Testis (tissue), 3 donors: ENCODE data around the gene CERKL. TPM values are rescaled to one million over a fixed set of nuclear protein-coding genes. Genes with fewer than 3 reads are reported as not detected.

Experiments
- DNase-seq: peaks from one replicate; pipeline ENCODE4 v3.0.0-alpha.2; 2019
- H3K27ac ChIP-seq, 2 donors: fragments of 200-600 bp; sonication (generic); one replicate each; pipeline ENCODE4 v1.5.1; 2019
- H3K27me3 ChIP-seq: fragments of 200-600 bp; sonication (generic); one replicate; pipeline ENCODE4 v1.5.1; 2019
- H3K36me3 ChIP-seq: fragments of 200-600 bp; sonication (generic); one replicate; pipeline ENCODE4 v1.5.1; 2017; ENCODE audit warnings: low read depth; ENCODE audit errors: missing control alignments
- H3K4me1 ChIP-seq: fragments of 200-600 bp; sonication (generic); one replicate; pipeline ENCODE4 v1.5.1; 2019
- H3K4me3 ChIP-seq, 2 donors: fragments of 200-600 bp; sonication (generic); one replicate each; pipeline ENCODE4 v1.5.1; 2017 to 2019
- H3K9me3 ChIP-seq: fragments of 200-600 bp; sonication (generic); one replicate; pipeline ENCODE4 v1.5.1; 2017
- POLR2A ChIP-seq: fragments of 450-650 bp; IDR thresholded peaks from one replicate; pipeline ENCODE4 v1.6.1; 2017; ENCODE audit warnings: antibody characterized with exemption, mild to moderate bottlenecking, moderate library complexity
- WGBS, 2 donors: methylation state at CpG; one replicate each; pipeline ENCODE4 v1.1.5; 2018; 5-methylcytosine and 5-hydroxymethylcytosine counted together
- intact Hi-C: fragments of 100-400 bp; cut with DNase I; formaldehyde crosslinking; loops from one replicate; pipeline ENCODE4 v1.15.1; 2023; ENCODE audit warnings: low total_unique reads
- polyA plus RNA-seq: library from polyadenylated mRNA; stranded (reverse); fragments of 350-450 nt; fragmentation: Illumina TruSeq; extraction: RNeasy Lipid Tissue Mini Kit (QIAGEN cat#74804); gene quantifications from one replicate; pipeline ENCODE4 v1.2.3, GENCODE V29; 2014; ENCODE audit warnings: low read depth, low replicate concordance; ENCODE audit not compliant: insufficient read depth
- total RNA-seq, 2 donors: library from RNA; depleted of rRNA; stranded (reverse); fragments of >200 nt; gene quantifications; one replicate each; pipeline ENCODE4 v1.2.3, GENCODE V29; 2016
- TF ChIP-seq, protein P1 (sequence below), 3 experiments: fragments of 450-650 bp in 2 of 3; fragments of 200-600 bp in 1 of 3; sonication (generic) in 1 of 3; IDR thresholded peaks; one replicate each; pipeline ENCODE4 v1.5.1; 2016 to 2019; ENCODE audit warnings: antibody characterized with exemption in 3 of 3, mild to moderate bottlenecking in 2 of 3, moderate library complexity in 1 of 3

CERKL gene
- total and polyA plus RNA-seq, 3 donors from 2014 or later, result 0.62 to 2.2 (median 2.1) TPM

DNA sequence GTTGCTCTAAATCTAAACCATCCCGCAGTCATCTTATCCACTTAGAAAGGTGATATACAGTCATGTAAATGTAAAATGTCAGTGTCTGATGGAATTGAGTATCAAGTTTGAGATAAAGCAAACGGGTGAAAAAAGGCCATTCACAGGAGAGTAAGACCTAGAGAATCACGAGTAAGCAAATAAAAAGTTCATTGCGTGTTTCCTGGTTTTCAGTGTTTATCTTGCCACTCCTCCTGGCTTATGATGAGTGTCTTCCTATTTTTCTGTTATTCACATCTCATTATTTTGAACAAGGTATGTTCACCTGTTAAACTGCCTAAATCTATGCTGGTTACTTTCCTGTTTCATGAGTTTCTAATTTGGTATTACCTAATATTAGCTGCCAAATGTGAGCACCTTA is 130.9 kb downstream of the CERKL start:
- no peaks in the 10 kb centered on the region for H3K4me1 ChIP-seq
- DNase-seq, result no peak
- no peaks in the 10 kb centered on the region for H3K36me3 ChIP-seq
- intact Hi-C loops, result no loop called here
- no peaks in the 10 kb centered on the region for H3K27me3 ChIP-seq
- H3K9me3 ChIP-seq, result no peaks in the 10 kb centered on the region
- WGBS, 2 donors, result 82% methylated on average over 4 of the region's 4 CpGs
- H3K4me3 ChIP-seq, result no peak overlapping the region
- no peak for TF ChIP-seq POLR2A
- TF ChIP-seq, protein P1, sequence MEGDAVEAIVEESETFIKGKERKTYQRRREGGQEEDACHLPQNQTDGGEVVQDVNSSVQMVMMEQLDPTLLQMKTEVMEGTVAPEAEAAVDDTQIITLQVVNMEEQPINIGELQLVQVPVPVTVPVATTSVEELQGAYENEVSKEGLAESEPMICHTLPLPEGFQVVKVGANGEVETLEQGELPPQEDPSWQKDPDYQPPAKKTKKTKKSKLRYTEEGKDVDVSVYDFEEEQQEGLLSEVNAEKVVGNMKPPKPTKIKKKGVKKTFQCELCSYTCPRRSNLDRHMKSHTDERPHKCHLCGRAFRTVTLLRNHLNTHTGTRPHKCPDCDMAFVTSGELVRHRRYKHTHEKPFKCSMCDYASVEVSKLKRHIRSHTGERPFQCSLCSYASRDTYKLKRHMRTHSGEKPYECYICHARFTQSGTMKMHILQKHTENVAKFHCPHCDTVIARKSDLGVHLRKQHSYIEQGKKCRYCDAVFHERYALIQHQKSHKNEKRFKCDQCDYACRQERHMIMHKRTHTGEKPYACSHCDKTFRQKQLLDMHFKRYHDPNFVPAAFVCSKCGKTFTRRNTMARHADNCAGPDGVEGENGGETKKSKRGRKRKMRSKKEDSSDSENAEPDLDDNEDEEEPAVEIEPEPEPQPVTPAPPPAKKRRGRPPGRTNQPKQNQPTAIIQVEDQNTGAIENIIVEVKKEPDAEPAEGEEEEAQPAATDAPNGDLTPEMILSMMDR (IDR thresholded peaks at IDR 0.05), result no peak
- H3K27ac ChIP-seq, result no peak overlapping the region

DNA sequence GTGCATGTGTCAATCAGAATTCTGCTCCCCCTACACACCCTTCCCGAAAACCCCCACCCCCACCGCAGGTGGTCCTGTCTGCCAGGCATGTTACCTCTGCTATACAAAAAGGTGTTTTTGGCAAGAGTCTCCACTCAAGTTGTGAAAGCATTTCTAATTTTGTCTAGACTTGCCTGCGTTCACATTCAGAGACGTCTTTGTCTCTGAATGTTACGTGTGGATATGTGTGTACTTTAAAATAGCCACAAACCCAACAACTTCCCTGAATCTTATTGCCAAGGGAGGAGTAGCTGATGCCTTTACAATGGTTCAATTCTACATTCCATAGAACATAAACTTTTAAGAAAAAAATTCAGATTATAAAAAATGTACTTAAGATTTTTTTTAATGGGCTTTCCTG is 133.1 kb downstream of the CERKL start:
- TF ChIP-seq POLR2A, result no peak
- TF ChIP-seq, protein P1 (IDR thresholded peaks at IDR 0.05), result no peak
- no peak overlapping the region for H3K4me3 ChIP-seq
- no peaks in the 10 kb centered on the region for H3K9me3 ChIP-seq
- H3K4me1 ChIP-seq, result no peaks in the 10 kb centered on the region
- no peak overlapping the region for H3K27ac ChIP-seq
- WGBS, 2 donors, result 88 to 91% methylated on average over 5 of the region's 5 CpGs
- H3K36me3 ChIP-seq, result no peaks in the 10 kb centered on the region
- no peak for DNase-seq
- intact Hi-C loops, result no loop called here
- no peaks in the 10 kb centered on the region for H3K27me3 ChIP-seq

DNA sequence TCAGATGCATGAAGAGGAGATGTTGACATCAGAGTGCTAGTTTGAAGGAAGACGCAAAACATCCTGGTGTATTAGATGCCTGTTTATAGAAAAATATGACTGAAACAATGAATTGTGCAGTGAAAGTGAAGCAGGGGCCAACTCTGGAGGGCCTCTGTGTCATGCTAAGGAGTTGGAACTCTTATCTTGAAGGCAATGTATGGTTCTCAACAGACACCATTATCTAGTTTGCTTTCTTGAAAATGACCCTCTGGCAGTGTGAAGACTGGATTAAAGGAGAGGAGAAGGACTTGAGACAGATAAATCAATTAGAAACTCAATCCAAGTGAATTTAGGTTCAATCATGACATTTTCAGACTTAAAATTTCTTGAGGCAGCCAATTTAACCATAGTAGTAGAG is 136.7 kb downstream of the CERKL start:
- Histone ChIP-seq H3K27me3 (no peaks in the 10 kb centered on the region), H3K27ac (no peak overlapping the region), H3K4me1 (no peaks in the 10 kb centered on the region), H3K9me3 (no peaks in the 10 kb centered on the region), H3K4me3 (no peak overlapping the region), H3K36me3 (no peaks in the 10 kb centered on the region)
- DNase-seq, result no peak
- TF ChIP-seq, protein P1 (IDR thresholded peaks at IDR 0.05), result no peak
- TF ChIP-seq POLR2A, result no peak
- WGBS, 2 donors, result 100% methylated on average over 1 of the region's 1 CpG
- intact Hi-C loops, result no loop called here

DNA sequence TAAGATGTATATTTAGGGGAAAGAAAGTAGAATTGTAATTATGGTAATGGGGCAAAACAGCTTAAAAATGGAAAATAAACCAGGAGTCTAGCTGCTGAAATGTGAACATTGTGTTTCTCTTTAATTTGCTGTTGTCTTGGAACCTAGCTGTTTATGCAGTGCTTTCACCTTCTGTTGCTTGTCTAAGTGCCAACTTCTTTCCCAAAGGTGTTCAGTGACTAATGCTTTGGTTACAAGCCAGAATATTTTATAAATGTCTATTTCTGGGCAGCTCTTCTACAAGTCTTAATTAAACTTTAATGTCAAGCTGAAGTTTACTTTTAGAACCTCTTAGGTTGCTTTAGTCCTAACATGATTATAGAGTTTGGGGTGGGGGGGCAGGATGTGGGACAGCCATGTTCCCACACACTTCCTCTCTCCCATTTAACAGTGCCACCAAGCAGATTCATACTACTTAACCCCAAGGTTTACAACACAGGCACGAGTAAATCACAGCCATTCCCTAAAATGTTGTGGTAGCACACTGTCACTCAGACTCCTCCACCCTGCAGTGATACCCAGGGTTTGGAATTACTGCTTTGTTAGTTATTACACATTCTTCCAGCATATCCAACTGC is 139.1 kb downstream of the CERKL start:
- Histone ChIP-seq H3K36me3 (no peaks in the 10 kb centered on the region), H3K4me3 (no peak overlapping the region), H3K4me1 (no peaks in the 10 kb centered on the region), H3K27ac (no peak overlapping the region), H3K9me3 (no peaks in the 10 kb centered on the region), H3K27me3 (no peaks in the 10 kb centered on the region)
- no peak for TF ChIP-seq POLR2A
- TF ChIP-seq, protein P1 (IDR thresholded peaks at IDR 0.05), result no peak
- WGBS, 2 donors, result 53 to 57% methylated on average over 1 of the region's 1 CpG
- DNase-seq, result no peak
- intact Hi-C loops, result no loop called here

DNA sequence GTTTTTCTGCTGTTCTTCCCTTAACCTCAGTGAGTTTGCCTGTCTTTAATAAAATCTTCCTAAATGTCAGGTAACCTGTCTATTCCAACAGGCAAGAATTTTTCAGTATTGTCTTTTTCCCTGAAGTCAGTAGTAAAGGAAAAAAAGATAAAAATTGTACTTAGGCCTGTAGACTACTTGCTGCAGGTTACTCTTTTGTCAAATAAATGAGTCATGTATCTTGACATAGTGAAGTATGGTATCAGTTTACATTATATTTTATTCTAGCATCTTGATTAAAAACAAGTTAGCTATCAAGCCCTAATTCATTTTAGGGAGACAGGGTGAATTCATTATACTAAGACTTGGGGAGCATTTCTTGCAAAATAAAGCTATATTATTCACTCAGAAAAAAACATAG is 139.9 kb downstream of the CERKL start:
- intact Hi-C loops, result no loop called here
- Histone ChIP-seq H3K4me1 (no peaks in the 10 kb centered on the region), H3K27ac (no peak overlapping the region), H3K9me3 (no peaks in the 10 kb centered on the region), H3K27me3 (no peaks in the 10 kb centered on the region), H3K4me3 (no peak overlapping the region), H3K36me3 (no peaks in the 10 kb centered on the region)
- TF ChIP-seq, protein P1 (IDR thresholded peaks at IDR 0.05), result no peak
- DNase-seq, result no peak
